HG02571 (cell line): Measurements from ENCODE around the gene CYRIA.

Source experiments
- ATAC-seq: cut with Tn5 transposase; IDR thresholded peaks from one replicate; pipeline ENCODE4 v1.9.1; 2021; ENCODE audit warnings: mild to moderate bottlenecking, moderate library complexity; ENCODE audit not compliant: unreplicated experiment

The CYRIA gene

DNA sequence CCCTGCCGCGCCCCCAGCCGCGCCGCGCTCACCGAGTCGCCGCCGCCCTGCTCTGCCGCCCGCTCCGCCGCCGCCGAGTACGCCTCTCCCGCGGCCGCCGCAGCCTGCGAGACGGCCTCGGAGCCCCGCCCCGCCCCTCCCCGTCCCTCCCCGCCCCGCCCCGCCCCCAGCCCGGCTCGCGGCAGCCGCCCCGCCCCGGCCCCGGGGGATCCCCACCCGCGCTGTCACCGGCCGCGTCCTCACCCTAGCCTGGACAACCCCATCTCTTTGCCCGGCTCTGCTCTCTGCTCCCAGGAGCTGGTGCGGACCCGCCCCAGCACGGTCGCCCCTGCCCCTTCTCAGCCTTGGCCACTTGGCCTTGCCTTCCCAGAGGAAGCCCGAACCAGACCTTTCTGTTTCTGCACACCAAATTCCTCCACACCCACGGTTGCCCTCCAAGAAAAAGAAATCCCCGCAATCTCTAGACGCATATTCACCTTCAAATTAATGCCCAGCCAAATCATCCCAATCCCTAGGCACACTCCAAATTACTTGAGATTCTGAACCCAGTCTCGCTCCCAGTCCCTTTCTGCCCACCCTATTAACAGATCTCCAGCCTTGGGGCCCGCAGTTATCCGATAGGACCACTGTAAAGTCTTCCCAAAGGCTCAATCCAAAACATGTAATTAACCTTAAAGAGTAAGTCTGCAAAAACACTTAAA, at the start of gene CYRIA:
CYRIA (minus strand) TSS at position 87 of the 701 bp plus-strand sequence. CDS start 77,715 bp downstream, outside the sequence.
- ATAC-seq: peak; percentile 67

DNA sequence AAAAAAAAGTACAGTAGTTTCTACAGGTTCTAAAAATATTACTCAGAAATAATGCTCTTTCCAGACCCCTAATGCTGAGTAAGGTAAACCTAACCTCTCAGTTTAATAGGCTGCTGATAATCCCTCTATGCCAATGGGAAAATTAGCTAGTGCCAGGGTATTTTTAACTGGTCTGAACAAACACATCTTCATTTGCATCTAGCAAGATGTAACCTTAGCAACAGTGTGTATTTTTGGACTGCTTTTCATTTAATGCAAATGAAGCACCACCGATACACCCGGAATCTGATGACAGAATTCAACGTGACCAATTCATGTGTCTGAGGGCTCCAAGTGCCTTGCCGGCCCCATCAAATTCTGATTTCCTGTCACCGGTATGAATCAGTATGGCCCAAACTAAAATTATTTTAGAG, 47.4 kb upstream of the CYRIA start:
- ATAC-seq: no peak

DNA sequence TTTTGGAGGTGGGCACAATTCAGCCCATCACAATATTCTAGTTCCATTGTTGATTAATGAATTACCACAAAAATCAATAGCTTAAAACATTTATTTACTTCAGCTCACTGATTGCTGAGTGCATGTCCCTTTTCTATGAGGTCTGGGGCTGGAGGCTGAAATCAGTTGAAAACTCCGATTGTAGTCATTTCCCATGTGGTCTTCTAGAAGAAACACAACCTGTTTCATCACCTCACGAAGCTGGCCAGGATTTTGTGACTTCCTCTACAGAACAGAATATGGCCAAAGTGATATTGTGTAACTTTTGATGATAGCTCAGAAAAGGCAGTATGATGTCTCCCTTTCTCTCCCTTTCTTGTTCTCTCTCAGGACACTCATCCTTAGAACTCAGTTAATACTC, 44.1 kb upstream of the CYRIA start:
- no peak for ATAC-seq

DNA sequence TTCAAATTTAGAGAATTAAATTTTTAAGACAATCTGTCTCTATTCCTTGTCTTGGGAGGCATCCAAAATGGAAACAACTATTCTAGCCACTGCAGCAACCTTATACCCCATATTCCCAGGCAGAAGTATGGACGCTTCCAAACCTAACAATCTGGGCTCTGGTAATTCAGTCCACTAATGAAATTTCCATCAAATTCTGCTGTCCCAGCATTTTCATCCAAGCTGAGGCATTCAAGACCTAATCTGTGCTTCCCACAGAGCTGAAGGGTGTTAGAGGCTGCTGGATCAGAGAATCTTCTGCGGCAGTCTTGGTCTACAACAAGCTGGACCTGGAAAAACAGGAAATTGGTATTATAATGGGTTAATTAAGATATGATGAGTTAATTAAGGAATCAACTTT, 42.5 kb upstream of the CYRIA start:
- no peak for ATAC-seq

DNA sequence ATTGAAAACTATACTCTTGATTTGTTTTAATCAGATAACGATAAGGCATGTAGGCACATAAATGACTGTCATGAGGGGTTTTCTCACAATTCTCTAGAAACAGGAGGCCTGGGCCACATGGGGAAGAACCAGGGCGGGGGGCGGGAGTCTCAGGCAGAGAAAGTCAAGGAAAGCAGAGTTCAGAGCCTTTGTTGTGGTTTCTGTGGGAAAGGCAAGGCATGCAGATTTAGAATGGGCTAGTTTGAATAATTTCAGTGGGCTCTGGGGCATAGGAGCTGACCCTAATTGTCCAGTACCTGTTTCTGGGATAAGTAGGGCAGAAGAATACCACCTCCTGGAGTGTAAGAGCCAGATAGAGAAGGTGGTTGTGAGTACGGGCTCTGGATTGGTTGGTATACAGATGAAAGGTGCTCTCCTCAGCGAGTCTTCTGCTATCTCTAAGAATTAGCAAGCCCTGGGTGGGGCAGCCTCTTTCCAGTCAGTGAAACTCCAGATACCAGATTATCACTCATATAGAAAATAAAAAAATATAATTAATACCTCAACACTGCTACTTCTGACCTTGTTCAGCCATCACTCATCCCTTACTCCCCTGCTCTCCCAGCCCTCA, 41.5 kb upstream of the CYRIA start:
- ATAC-seq: no peak

DNA sequence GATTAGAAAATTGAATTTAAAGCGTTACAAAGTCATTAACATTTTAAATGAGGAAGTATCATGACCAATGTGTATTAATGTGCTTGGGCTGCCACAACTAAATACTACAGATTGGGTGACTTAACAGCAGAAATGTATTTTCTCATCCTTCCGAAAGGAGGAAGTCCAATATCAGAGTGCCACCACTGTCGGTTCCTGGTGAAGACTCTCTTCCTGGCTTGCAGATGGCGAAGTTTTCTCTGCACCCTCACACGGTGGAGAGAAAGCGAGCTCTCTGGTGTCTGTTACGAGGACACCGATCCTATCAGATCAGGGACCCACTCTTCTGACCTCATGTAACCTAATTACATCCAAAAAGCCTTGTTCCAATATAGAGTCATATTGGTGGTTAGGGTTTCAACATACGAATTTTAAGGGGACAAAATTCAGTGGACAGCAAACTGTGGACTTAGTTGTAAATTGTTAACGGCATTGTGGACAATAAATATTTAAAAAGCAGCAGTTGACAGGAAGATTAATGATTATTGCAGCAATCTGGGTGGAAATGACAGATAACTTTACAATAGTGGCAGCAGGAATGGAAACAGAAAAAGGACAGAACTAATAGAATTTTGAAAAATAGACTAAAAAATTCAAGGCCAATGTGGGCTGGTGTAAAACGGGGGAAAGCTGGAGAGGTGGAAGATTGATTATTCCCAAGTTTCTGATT, 35.1 kb upstream of the CYRIA start:
- ATAC-seq: no peak

DNA sequence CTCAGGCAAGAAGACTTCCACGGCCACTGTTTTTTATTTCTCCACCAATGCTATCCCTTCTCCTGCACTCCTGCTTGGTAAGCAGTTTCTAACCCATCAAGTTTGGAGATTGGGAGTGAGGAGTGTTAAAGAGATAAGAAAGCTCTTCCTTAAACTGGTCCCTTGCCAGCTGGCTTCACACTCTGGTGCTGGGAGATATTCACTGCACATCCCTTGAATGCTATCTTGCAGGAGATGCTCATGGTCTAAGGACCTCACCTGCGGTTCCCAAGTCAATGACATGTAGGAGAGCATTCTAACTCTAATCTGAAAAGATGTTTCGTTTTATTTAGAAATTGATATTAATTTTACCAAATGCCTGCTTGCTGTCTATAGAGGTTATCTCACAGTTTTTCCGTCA, 28.2 kb upstream of the CYRIA start:
- ATAC-seq: no peak

DNA sequence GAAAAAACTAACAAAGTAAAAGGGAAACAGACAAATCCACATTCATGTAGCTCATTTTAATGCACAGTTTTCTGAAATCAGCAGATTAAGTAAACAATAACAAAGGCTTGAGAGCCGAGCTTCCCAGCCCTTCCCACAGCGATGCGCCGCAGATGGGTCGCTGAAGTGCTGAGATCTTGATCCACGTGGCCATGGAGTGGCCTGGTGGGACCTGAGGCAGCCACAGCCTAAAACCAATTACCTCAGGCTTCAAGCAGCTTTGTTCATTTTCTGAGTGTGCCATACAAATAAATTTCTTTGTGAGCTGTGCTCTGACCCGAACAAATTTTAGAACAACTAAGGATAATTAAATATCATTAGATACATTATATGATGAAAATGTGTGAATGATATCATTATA, 25.6 kb upstream of the CYRIA start:
- no peak for ATAC-seq

DNA sequence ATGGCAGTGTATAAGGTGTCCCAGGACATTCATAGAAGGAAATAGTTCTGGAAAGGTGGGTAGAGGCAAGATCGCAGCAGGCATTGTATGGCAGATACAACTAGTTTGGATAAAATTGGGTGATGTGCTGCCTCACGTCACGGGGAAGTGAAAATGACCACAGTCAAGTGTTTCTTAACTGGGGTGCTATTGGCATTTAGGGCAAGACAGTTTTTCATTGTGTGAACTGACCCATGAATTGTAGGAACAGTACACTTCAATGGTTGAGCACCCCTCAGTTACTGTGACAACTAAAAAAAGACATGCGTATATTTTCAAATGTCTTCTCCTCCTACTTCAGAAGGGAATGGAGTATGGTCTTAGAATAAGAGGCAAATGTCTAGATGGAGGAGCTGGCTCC, 22.3 kb upstream of the CYRIA start:
- no peak for ATAC-seq

DNA sequence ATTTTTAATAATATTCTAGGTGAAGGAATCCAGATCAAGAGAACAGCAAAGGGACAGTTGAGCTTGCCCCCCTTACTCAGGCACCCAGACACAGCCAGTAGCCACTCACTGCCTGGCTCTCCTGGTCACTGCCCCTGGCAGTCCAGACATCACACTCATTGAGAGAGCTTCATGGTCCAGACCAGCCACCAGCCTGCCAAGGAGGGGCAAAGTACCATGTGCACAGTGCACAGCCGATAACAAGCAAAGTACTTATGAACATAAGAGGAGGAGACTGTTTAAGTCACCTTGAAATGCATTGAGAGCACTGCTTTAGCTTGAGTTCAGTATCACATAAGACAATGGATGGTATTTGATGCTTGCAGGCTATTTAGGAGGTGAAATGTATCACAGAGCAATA, 21.6 kb upstream of the CYRIA start:
- no peak for ATAC-seq

DNA sequence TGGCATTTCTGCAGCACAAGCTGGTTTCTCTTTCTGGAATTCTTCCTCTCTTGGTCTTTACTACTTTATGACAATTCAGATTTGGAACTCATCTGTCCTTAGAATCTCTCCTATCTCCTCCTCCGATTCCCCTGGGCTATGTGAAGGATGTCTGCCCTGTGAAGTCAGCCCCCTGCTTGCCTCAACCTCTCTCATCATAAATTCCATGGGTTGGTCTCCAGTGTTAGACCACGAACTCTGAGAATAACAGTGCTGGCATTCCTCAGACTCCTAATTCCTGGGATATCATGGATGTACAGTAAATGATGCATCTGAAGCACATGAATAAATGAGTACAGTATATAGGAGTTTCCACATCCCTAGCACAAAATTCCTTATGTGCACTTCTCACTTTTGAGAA, 21.0 kb upstream of the CYRIA start:
- no peak for ATAC-seq

DNA sequence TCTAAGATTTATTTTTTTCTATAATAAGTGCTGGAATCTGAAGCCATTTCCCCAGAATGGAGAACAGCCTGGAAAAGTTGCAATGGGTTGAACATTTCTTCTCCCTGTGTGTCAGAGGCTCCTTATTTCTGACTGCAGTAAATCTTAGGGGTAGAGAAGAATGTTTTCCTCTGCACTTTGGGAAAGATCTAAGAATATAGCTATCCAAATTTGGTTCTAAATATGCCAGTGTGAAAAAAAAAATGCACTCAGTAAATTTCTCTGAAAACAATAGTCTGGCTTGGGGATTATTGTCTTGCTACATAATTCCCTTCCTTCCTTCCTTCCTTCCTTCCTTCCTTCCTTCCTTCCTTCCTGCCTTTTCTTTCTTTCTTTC, 19.7 kb upstream of the CYRIA start:
- no peak for ATAC-seq

DNA sequence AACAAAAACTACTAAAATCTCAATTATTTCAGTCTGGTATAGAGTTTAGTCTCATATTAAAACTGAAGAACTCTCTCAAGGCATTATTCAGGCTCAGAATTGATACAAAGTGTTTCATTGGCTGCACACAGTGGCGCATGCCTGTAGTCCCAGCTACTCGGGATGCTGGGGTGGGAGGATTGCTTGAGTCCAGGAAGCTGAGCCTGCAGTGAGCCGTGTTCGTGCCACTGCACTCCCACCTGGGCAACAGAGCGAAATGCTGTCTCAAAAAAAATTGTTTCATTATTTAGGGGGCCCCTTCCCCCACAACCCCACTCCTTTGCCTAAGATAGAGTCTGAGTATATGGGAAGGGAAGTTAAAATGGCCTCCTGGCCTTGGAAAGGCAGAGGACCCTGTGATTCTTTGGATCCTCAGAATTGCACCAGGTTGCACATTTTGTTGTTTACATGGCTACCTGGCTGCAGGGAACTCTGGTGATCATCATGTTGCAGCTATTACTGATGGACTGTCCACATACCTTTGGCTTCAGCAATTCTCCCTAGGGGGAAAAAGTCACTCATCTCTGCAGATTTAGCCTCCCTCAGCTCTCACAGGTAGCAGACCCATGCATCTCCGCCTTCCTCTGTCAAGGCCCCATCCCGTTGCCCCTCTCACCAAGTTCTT, 19.2 kb upstream of the CYRIA start:
- ATAC-seq: no peak

DNA sequence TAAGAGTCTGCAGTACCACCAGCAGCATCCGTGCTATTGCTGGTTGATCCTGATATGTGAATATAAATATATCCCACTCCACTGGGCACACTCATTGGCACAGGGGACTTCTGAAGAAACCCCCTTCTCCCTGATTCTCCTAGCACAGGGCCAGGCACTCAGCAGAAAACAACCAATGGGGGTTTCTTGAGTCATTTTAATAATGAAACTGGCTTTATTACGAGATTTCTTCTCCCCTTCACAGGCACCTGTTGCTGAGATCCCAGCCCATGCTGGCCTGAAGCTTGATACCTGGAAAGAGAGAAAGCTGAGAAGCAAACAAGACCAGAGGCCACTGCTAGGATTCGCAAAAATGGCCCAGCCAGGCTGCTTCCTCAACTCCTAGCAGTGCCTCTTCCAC, 17.9 kb upstream of the CYRIA start:
- no peak for ATAC-seq

DNA sequence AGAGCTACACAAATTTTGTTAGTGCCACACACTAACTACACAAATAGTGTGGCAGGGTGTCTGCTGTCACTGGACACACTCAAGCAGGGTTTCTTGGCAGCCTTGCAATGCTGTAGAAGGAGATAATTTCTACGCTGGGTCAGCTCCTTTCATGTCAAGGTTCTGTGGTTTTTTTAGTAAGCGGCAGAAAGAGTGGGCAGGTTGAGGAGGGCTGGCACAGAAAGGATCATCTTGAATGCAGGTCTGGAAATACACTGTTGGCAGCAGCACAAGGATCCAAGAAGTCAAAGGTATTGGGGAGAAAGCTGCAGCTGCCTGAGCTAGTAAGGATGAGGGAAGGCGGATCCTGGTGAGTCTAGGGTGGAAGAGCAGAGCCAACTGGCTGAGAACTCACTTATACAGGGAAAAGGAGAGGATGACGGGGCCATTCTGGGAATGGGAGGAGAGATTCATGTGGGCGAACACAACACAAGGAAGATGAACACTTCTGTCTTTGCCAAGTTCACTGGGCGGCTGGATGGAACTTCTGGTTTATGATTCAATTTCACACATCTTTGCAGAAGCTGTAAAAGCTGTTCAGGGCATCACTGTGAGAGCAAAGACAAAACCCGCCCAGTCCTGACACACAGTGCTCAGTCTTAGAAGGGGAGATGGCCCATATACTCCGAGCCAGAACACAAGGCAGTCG, 16.9 kb upstream of the CYRIA start:
- ATAC-seq: no peak

DNA sequence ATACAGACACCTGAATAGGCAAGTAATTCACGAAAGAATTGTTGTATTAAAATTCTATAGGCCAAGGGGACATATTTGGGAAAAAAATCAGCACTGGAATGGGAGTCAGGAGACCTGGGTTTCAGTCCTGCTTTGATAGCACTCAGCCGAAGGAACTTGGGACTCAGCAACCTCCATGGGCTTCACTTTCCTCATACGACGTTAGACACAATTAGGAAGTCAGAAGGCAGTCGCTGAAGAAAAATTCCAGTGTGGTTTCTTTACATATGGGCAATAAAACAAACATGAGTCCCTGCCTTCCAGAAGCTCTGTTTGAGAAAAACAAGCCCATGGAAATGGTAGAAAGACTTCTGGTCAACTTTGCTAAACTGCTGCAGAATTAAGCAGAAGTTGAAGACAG, 15.1 kb upstream of the CYRIA start:
- ATAC-seq: no peak

DNA sequence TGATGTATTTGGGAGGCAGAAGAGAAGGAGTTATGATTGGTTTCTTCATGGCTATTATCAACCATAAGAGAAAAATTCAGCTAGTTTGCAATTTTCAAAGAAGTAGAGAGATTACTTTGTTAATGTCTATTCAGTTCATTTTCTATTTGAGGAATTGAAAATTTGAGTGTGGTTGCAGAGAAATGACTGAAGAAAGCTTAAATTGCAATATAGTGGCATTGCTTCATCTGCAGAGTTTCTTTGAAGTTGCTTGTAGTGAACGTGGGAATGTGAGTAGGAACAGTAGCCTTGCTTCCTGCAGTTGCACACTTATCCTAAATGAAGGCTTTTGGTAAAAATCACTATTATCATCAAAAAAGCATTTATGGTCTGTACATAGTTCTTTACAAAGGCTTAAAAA, 14.7 kb upstream of the CYRIA start:
- no peak for ATAC-seq

DNA sequence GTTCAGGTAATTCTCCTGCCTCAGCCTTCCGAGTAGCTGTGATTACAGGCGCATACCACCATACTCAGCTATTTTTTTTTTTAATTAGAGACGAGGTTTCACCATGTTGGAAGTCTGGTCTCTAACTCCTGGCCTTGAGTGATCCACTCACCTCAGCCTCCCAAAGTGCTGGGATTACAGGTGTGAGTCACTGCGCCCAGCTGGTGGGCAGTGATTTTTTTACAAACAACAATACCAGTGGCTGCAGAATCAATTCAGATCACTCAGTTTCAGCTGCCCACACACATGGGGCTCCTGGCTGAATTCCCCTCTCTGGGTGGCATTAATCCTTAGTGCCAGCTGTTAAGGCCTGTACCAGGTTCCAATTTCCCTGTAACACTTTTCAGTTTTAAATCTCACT, 13.3 kb upstream of the CYRIA start:
- ATAC-seq: no peak

DNA sequence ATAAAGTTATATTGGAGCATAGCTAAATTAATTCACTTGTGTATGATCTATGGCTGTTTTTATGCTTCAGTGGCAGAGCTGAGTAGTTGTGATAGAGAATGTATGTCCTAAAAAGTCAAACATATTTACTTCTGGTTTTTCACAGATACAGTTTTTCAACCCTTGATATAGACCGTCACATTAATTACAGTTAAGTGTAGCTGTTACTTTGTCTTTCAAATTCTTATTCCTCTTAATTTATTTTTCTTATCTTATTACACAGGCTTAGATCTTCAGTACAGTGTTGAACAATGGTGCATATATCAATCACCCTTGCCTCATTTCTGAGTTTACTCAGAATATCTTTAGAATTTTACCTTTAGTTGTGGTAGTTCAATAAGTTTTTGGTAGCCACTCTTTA, 12.2 kb upstream of the CYRIA start:
- ATAC-seq: no peak

DNA sequence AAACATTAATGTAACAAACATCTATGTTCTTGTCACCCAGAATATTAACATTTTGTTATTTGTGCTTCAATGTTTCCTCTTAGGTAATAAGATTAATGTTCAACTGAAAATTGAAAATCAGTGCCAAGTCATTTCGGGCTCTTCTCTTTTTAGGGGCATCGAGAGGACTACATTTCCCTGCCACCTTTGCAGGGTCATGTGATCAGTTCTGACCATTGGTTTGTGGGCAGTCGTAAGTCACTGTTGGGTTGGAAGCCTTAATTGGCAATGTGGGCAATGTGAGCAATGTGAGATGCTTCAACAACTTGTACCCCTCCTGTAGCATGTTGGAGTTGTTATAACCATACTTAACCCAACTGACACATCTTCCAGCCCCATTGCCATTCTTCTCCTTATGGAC, 10.1 kb upstream of the CYRIA start:
- ATAC-seq: no peak

DNA sequence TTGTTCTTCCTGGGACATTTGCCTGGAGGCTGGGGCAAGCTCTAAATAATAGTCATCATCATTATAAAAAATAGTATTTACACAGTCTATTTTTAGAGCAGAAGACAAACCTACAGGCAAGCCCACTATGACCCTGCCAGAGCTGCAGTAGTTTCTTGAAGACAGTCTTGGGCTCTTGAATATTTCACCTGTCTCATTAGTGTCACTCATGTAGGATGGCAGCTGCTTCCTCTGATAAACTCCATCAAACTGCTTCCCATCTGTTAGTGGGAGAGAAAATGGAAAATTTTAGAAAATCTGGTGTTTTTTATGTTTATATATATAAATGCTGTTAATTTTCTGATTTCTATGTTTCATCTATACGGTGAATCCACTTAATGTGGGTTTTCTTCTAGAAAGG, 8.5 kb upstream of the CYRIA start:
- ATAC-seq: no peak
